MM.1S (cell line): ENCODE measurements around the gene SHC4.
A peak's percentile ranks its signal among the peaks of the same experiment; 100 is the strongest.

Experiments used
- DNase-seq: peaks from one replicate; pipeline ENCODE4 v3.0.0-alpha.2; 2015
- H2AFZ ChIP-seq: fragments of 300-600 bp; sonication (generic); 2 replicates; pipeline ENCODE4 v1.6.0; 2016; ENCODE audit warnings: antibody characterized with exemption, low read length
- H3F3A ChIP-seq: fragments of 300-600 bp; sonication (generic); 2 replicates; pipeline ENCODE4 v1.6.1; 2016; ENCODE audit warnings: mild to moderate bottlenecking, antibody characterized with exemption, low read length, moderate library complexity, mixed read lengths; ENCODE audit not compliant: insufficient read depth
- H3K27ac ChIP-seq: fragments of 300-600 bp; sonication (generic); 2 replicates; pipeline ENCODE4 v1.5.1; 2016; ENCODE audit warnings: mild to moderate bottlenecking, low read length
- H3K27me3 ChIP-seq: fragments of 300-600 bp; sonication (generic); replicated peaks from 2 replicates; pipeline ENCODE4 v1.6.0; 2016; ENCODE audit warnings: low read length; ENCODE audit not compliant: insufficient read depth
- H3K36me3 ChIP-seq: fragments of 300-600 bp; sonication (generic); replicated peaks from 2 replicates; pipeline ENCODE4 v1.6.1; 2016; ENCODE audit warnings: mild to moderate bottlenecking, low read length, mixed read lengths; ENCODE audit not compliant: insufficient read depth
- H3K4me1 ChIP-seq: fragments of 300-600 bp; sonication (generic); 2 replicates; pipeline ENCODE4 v1.6.1; 2016; ENCODE audit warnings: low read length, mixed read lengths
- H3K4me2 ChIP-seq: fragments of 300-600 bp; sonication (generic); 2 replicates; pipeline ENCODE4 v1.6.0; 2016; ENCODE audit warnings: low read depth, low read length
- H3K4me3 ChIP-seq: fragments of 300-600 bp; sonication (generic); 2 replicates; pipeline ENCODE4 v1.5.1; 2016; ENCODE audit warnings: low read length, mixed read lengths
- H3K79me2 ChIP-seq: fragments of 300-600 bp; sonication (generic); 2 replicates; pipeline ENCODE4 v1.6.1; 2016; ENCODE audit warnings: mixed run types, low read length, mixed read lengths
- H3K9ac ChIP-seq: fragments of 300-600 bp; sonication (generic); 2 replicates; pipeline ENCODE4 v1.6.1; 2016; ENCODE audit warnings: low read length, mixed read lengths
- H3K9me2 ChIP-seq: fragments of 300-600 bp; sonication (generic); replicated peaks from 2 replicates; pipeline ENCODE4 v1.6.1; 2016; ENCODE audit warnings: mild to moderate bottlenecking, low read length, mixed read lengths; ENCODE audit not compliant: insufficient read depth
- H3K9me3 ChIP-seq: fragments of 300-600 bp; sonication (generic); replicated peaks from 2 replicates; pipeline ENCODE4 v1.6.1; 2016; ENCODE audit warnings: mild to moderate bottlenecking, low read length, mixed read lengths; ENCODE audit not compliant: insufficient read depth
- H4K20me1 ChIP-seq: fragments of 300-600 bp; sonication (generic); 2 replicates; pipeline ENCODE4 v1.6.1; 2016; ENCODE audit warnings: mild to moderate bottlenecking, low read length, moderate library complexity, mixed read lengths; ENCODE audit not compliant: insufficient read depth
- CTCF ChIP-seq: fragments of 300-600 bp; sonication (generic); IDR thresholded peaks from 2 replicates; pipeline ENCODE4 v1.5.1; 2016; ENCODE audit warnings: antibody characterized with exemption, low read length, mixed read lengths
- EZH2 ChIP-seq: fragments of 300-600 bp; sonication (generic); optimal IDR thresholded peaks from 2 replicates; pipeline ENCODE3; 2017; ENCODE audit warnings: low read depth, mild to moderate bottlenecking, antibody characterized with exemption, low read length, mixed read lengths
- EZH2phosphoT487 ChIP-seq: fragments of 300-600 bp; sonication (generic); IDR thresholded peaks from 2 replicates; pipeline ENCODE4 v1.6.1; 2018; ENCODE audit warnings: antibody characterized with exemption, low read length

SHC4 gene

DNA sequence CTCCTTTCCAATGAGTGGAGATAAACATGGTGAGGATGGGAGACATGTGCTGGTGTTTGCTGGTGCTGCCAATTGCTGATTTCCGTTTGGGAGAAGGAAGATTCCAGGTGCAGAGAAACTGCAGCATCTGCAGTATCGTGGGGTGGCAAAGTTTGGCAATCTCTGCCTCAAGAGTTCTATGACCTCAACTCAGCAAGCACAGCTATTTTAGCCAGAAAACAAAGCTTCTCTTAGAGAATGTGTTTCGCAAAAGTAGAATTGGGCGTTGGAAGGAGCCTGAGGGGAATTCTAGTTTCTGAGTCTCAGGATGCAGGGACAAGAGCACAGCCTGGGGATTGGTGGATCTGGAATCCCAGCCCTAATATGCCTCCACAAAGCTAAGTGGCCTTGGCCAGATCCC lies 18.2 kb upstream of the SHC4 start:
- H3K4me2 ChIP-seq: no peak overlapping the region

DNA sequence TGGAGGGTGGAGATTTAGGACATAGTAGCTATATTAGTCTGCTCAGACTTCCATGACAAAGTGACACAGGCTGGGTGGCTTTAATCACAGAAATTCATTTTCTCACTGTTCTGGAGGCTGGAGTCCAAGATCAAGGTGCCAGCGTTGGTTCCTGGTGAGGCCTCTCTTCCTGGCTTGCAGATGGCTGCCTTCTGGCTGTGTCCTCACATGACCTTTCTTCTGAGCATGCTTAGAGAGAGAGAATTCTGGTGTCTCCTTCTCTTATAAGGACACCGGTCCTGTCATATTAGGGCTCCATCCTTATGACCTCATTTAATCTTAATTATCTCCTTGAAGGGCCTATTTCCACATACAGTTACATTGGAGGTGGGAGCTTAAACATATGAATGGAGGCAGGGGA lies 14.9 kb upstream of the SHC4 start:
- H4K20me1 ChIP-seq: no peaks in the 10 kb centered on the region
- no peak overlapping the region for H3K27ac ChIP-seq
- no peaks in the 10 kb centered on the region for H3K9me2 ChIP-seq
- no peaks in the 10 kb centered on the region for H3K4me1 ChIP-seq
- DNase-seq: no peak
- TF ChIP-seq EZH2phosphoT487: no peak
- TF ChIP-seq CTCF: no peak
- H3K4me3 ChIP-seq: no peak overlapping the region
- no peaks in the 10 kb centered on the region for H3F3A ChIP-seq
- no peaks in the 10 kb centered on the region for H3K27me3 ChIP-seq
- H3K36me3 ChIP-seq: no peaks in the 10 kb centered on the region
- no peaks in the 10 kb centered on the region for H3K9me3 ChIP-seq
- no peak overlapping the region for H2AFZ ChIP-seq
- H3K9ac ChIP-seq: no peak overlapping the region
- H3K79me2 ChIP-seq: no peaks in the 10 kb centered on the region
- no peak overlapping the region for H3K4me2 ChIP-seq

More for the DNA sequence above, 18.2 kb upstream of the SHC4 start:
- Histone ChIP-seq H3K4me3 (no peak overlapping the region), H3K27me3 (no peaks in the 10 kb centered on the region), H3K79me2 (no peaks in the 10 kb centered on the region), H3K27ac (no peak overlapping the region), H3K9me2 (no peaks in the 10 kb centered on the region), H2AFZ (no peak overlapping the region), H4K20me1 (no peaks in the 10 kb centered on the region), H3K4me1 (no peaks in the 10 kb centered on the region), H3F3A (no peaks in the 10 kb centered on the region), H3K9me3 (no peaks in the 10 kb centered on the region), H3K9ac (no peak overlapping the region), H3K36me3 (no peaks in the 10 kb centered on the region)
- no peak for DNase-seq
- no peak for TF ChIP-seq EZH2phosphoT487
- no peak for TF ChIP-seq CTCF
- no peak for TF ChIP-seq EZH2

- no peak overlapping the region; the same call in 1 of the 2 replicates for H3K4me3 ChIP-seq
Observed at GRCh38 chr15:48976444-48977088, 12.8 kb upstream of the SHC4 start.

More at GRCh38 chr15:48976444-48977088, 12.8 kb upstream of the SHC4 start:
- Histone ChIP-seq H3K27ac (no peak overlapping the region), H4K20me1 (no peaks in the 10 kb centered on the region), H3K9me3 (no peaks in the 10 kb centered on the region), H2AFZ (peak overlapping the region; percentile 92; the same call in 1 of the 2 replicates), H3F3A (no peaks in the 10 kb centered on the region), H3K9ac (no peak overlapping the region), H3K79me2 (no peaks in the 10 kb centered on the region), H3K4me2 (peak overlapping the region; percentile 92; the same call in 1 of the 2 replicates), H3K4me1 (no peaks in the 10 kb centered on the region), H3K9me2 (no peaks in the 10 kb centered on the region), H3K36me3 (no peaks in the 10 kb centered on the region), H3K27me3 (no peaks in the 10 kb centered on the region)
- TF ChIP-seq CTCF (no peak), EZH2 (no peak), EZH2phosphoT487 (no peak)
- DNase-seq: no peak
